Bronchial epithelial cell (primary cell): ENCODE results near the gene BTBD19. TPM values are rescaled to one million over a fixed set of nuclear protein-coding genes. Genes with fewer than 3 reads are reported as not detected.
A peak's percentile ranks its signal among the peaks of the same experiment; 100 is the strongest.
"Not testable (repeated sequence)": the region's sequence is repeated elsewhere in the genome, so short reads cannot be mapped to it uniquely, and the experiment has no call there.

ENCODE experiments used
- DNase-seq: peaks from one replicate; pipeline ENCODE4 v3.0.0-alpha.2; 2010; ENCODE audit warnings: low read depth
- FAIRE-seq: peaks from 2 replicates; lab custom pipeline; 2011; peaks lifted over from hg19 to GRCh38; lab: Jason Lieb, UNC
- H3K27me3 ChIP-seq: 2 replicates; pipeline ENCODE4 v1.5.1; 2011; ENCODE audit warnings: low read length; ENCODE audit not compliant: control insufficient read depth, insufficient read depth
- H3K36me3 ChIP-seq: 2 replicates; pipeline ENCODE4 v1.5.1; 2011; ENCODE audit warnings: low read length; ENCODE audit not compliant: control insufficient read depth, insufficient read depth
- H3K4me3 ChIP-seq: 2 replicates; pipeline ENCODE4 v1.5.1; 2011; ENCODE audit warnings: mild to moderate bottlenecking, low read depth, low read length, control low read depth
- total RNA-seq: library from RNA; depleted of rRNA; stranded (reverse); fragments of >200 nt; gene quantifications from 2 replicates; pipeline ENCODE4 v1.2.1, GENCODE V29; 2014
- TF ChIP-seq, protein P1 (sequence below): IDR thresholded peaks from 2 replicates; pipeline ENCODE4 v1.5.1; 2011; ENCODE audit warnings: mild to moderate bottlenecking, moderate library complexity, low read length, control low read depth, inconsistent platforms; ENCODE audit not compliant: insufficient read depth, severe bottlenecking

BTBD19 gene
- total RNA-seq, 1 donor from 2014 or later, result 0.53 TPM

DNA sequence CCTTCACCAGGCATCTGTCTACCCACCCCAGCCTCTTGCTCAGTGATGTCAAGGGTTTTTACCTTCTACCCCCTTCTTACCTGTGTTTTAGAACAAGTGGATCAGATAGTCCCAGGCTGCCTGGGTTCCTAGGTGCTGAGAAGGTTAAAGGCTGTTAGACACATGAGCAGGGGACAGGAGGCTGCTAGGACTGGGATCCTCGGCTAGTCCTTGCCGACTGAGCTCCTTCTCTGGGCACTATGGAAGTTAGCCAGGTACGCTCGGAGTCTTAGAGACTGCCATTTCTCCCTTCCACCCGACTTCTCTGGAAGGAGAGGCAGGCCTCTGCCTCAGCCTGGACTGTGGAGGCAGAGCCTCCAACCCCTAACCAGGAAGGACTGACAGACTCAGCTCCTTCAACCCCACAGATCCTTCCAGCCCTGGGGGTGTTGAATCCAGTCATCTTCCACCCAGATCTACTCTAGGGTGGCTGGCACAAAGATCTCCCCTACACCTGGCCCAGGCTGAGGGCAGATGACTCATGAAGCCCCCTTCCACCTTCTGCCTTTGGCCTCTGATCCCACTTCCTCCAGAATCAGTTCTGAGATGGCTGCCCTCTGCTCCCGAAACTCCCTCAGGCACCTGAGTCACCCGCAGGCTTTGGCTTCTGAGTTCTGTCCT lies 1.5 kb upstream of the BTBD19 start, which contains the start of gene DYNLT4:
TSS of gene DYNLT4 (minus strand) at position 648 of the 660 bp plus-strand sequence. CDS start 683 bp downstream, outside the sequence.
- no peak within 1 kb of the TSS for H3K4me3 ChIP-seq
- H3K36me3 ChIP-seq, result peaks cover 34% of the 10 kb centered on the region
- no peak for FAIRE-seq
- no peaks in the 10 kb centered on the region for H3K27me3 ChIP-seq
- DNase-seq, result no peak
- TF ChIP-seq, protein P1, sequence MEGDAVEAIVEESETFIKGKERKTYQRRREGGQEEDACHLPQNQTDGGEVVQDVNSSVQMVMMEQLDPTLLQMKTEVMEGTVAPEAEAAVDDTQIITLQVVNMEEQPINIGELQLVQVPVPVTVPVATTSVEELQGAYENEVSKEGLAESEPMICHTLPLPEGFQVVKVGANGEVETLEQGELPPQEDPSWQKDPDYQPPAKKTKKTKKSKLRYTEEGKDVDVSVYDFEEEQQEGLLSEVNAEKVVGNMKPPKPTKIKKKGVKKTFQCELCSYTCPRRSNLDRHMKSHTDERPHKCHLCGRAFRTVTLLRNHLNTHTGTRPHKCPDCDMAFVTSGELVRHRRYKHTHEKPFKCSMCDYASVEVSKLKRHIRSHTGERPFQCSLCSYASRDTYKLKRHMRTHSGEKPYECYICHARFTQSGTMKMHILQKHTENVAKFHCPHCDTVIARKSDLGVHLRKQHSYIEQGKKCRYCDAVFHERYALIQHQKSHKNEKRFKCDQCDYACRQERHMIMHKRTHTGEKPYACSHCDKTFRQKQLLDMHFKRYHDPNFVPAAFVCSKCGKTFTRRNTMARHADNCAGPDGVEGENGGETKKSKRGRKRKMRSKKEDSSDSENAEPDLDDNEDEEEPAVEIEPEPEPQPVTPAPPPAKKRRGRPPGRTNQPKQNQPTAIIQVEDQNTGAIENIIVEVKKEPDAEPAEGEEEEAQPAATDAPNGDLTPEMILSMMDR, result no peak

DNA sequence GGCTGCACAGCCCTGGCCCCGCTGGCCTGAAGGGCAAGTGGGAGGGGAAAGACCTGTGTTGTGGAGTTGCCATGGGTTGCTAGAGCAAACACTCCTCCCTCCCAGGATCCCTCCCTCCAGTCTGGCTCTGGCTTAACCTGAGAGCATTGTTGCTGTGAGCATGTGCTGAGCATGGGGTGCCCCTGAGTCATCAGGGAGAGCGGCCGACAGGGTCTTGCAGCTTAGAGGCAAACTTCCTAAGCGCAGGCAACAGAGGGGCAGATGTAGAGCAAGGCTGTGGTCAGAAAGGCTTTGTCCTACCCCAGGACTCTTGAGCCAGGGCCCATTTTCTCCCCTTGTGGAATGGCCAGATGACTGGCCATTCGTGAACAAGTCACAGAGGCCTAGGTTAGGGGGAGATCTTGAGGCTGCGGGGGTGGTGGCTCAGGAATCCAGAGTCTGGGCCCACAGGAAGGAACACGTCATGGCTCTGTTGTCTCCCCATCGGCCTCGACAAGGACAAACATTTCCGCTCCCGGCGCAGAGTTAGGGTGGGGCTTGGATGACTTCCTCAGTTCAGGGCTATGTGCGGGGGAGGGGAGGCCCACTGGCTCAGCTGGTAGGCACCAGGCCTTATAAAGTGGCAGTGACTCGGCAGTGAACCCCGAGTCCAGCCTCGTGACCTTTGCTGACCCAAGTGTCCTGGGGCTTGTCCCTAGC lies 810 bp upstream of the BTBD19 start:
- Histone ChIP-seq H3K36me3 (peaks cover 30% of the 10 kb centered on the region), H3K27me3 (no peaks in the 10 kb centered on the region), H3K4me3 (no peak overlapping the region)
- DNase-seq, result peak; percentile 99
- peak; percentile 95 for FAIRE-seq
- TF ChIP-seq, protein P1, result no peak

DNA sequence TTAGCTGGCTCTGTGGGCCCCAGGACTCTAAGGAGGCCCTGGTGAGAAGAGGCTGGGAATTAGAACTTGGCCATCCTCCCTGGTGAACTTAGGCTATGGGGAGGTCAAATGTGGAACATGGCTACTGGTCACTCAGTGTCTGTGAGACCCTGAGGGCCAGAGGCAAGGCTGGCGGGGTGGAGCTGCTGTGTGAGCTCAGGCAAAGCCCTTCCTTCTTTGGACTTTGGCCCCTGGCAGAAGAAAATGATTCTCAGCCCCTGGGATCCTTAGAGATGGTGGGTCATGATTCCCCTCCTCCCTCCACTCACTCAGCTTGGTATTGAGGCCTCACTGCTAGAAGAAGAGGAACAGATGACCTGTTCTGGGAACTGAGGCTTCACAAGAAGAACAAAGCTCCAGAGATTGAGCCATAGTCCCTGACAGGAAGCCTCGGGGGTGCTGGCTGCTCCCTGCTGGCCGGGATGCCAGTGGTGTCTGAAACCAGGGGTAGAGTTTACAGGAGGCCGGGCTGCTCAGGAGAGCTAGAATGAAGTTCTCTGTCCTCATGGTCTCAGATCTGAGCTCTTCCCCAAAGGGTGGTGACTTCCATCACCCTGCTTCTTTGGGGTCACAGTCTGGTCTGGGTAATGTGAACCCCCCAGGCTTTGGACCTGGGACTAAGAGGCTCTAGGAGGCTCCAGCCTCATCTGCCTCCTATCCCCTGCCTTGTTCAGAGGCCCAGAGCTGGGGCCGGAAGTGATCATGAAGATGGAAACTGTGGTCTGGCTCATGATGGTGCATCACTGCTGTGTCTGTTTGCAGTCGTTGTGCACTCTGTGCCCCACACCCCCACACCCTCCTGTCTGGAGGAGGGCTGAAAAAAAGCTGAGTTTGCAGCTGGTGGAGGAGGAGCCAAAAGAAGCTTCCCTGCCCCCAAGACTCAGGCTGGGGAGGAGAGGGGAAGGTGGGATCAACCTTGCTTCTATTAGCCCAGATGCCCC lies 905 bp downstream of the BTBD19 start:
- FAIRE-seq (no peak), DNase-seq (peak; percentile 46)
- Histone ChIP-seq H3K36me3 (peaks cover 14% of the 10 kb centered on the region), H3K4me3 (no peak overlapping the region), H3K27me3 (no peaks in the 10 kb centered on the region)
- TF ChIP-seq, protein P1, result no peak

DNA sequence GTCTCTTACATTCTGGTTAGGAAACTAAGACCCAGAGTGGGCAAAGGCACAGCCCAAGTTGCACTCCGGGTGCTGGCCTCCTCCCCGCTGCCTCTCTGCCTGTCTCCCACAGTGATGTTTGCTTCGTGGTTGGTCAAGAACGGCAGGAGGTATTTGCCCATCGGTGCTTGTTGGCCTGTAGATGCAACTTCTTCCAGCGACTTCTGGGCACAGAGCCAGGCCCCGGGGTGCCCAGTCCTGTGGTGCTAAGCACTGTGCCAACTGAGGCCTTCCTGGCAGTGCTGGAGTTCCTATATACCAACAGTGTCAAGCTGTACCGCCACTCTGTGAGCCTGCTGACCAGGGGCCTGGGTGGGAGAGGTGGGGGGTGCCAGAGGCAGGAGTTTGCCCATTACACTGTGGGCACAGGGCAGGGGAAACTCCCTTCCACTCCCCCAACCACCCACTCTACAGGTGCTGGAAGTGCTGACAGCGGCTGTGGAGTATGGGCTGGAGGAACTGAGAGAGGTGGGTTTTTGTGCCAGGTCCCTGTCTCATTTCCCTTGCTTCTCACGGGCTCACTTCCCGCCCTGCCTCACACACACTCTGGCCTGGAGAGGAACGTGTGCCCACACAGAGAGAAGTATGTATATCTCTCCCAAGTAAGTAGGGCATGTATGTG lies 1.9 kb downstream of the BTBD19 start:
- no peak overlapping the region for H3K4me3 ChIP-seq
- peaks cover 10% of the 10 kb centered on the region for H3K36me3 ChIP-seq
- H3K27me3 ChIP-seq, result no peaks in the 10 kb centered on the region
- DNase-seq (no peak), FAIRE-seq (peak; percentile 28)
- TF ChIP-seq, protein P1, result no peak

DNA sequence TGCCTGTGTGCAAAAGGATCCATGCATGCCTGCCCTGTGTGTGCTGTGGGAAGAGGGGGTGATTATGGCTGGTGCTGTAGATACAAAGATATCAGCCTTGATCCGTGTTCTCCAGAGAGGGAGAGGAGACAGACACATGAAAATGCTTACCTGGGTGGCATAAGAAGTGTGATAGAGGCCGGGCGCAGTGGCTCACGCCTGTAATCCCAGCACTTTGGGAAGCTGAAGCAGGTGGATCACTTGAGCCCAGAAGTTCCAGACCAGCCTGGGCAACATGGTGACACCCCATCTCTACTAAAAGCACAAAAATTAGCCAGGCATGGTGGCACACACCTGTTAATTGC lies 2.4 kb downstream of the BTBD19 start:
- not testable (repeated sequence) for H3K36me3 ChIP-seq, H3K4me3 ChIP-seq, H3K27me3 ChIP-seq, FAIRE-seq, DNase-seq
